Fibroblast of lung (primary cell): ENCODE results near the gene KPNB1.

Experiments used
- EZH2 ChIP-seq: IDR thresholded peaks from 2 replicates; pipeline ENCODE4 v1.5.1; 2012; ENCODE audit warnings: low read length, control low read depth, mild to moderate bottlenecking; ENCODE audit errors: missing control alignments
- TF ChIP-seq, protein P1 (sequence below), 2 donors: IDR thresholded peaks in 1 of 2; conservative IDR thresholded peaks in 1 of 2; 1 replicate in 1 of 2; 2 replicates in 1 of 2; pipeline ENCODE4 v1.5.1; 2011 to 2012; ENCODE audit warnings: low read length in 2 of 2, control low read depth in 1 of 2, inconsistent platforms in 1 of 2, low read depth in 1 of 2, mild to moderate bottlenecking in 1 of 2

DNA sequence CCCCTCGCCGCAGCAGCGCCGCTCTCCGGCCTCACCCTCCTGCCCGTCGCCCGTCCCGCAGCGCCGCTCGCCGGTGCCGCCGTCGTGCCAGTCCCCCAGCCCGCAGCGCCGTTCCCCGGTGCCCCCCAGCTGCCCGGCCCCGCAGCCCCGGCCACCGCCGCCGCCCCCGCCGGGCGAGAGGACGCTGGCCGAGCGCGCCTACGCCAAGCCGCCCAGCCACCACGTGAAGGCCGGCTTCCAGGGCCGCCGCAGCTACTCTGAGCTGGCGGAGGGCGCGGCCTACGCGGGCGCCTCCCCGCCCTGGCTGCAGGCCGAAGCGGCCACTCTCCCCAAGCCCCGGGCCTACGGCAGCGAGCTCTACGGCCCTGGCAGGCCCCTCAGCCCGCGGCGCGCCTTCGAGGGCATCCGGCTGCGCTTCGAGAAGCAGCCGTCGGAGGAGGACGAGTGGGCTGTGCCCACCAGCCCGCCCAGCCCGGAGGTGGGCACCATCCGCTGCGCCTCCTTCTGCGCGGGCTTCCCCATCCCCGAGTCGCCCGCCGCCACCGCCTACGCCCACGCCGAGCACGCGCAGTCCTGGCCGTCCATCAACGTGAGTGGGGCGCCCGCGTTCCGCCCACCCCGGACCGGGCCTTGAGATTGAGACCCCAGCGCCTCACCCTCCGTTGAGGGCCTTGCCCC lies 59.3 kb downstream of the KPNB1 start:
- TF ChIP-seq, protein P1, sequence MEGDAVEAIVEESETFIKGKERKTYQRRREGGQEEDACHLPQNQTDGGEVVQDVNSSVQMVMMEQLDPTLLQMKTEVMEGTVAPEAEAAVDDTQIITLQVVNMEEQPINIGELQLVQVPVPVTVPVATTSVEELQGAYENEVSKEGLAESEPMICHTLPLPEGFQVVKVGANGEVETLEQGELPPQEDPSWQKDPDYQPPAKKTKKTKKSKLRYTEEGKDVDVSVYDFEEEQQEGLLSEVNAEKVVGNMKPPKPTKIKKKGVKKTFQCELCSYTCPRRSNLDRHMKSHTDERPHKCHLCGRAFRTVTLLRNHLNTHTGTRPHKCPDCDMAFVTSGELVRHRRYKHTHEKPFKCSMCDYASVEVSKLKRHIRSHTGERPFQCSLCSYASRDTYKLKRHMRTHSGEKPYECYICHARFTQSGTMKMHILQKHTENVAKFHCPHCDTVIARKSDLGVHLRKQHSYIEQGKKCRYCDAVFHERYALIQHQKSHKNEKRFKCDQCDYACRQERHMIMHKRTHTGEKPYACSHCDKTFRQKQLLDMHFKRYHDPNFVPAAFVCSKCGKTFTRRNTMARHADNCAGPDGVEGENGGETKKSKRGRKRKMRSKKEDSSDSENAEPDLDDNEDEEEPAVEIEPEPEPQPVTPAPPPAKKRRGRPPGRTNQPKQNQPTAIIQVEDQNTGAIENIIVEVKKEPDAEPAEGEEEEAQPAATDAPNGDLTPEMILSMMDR (conservative IDR thresholded peaks at IDR 0.05 in 1 of 2, IDR thresholded peaks at IDR 0.05 in 1 of 2; ENCODE audit: low read depth in 1 of 2, low read length in 2 of 2): no peak
- no peak for TF ChIP-seq EZH2
